GM18505 (cell line): ENCODE results near the gene FBXL15.

Experiments
- ATAC-seq: cut with Tn5 transposase; IDR thresholded peaks from one replicate; pipeline ENCODE4 v1.9.1; 2021; ENCODE audit not compliant: unreplicated experiment
- POLR2A ChIP-seq: IDR thresholded peaks from 4 replicates; pipeline ENCODE4 v1.6.1; 2011; ENCODE audit warnings: borderline replicate concordance; ENCODE audit not compliant: insufficient read depth, insufficient read length; ENCODE audit errors: extremely low read depth

The FBXL15 gene

DNA sequence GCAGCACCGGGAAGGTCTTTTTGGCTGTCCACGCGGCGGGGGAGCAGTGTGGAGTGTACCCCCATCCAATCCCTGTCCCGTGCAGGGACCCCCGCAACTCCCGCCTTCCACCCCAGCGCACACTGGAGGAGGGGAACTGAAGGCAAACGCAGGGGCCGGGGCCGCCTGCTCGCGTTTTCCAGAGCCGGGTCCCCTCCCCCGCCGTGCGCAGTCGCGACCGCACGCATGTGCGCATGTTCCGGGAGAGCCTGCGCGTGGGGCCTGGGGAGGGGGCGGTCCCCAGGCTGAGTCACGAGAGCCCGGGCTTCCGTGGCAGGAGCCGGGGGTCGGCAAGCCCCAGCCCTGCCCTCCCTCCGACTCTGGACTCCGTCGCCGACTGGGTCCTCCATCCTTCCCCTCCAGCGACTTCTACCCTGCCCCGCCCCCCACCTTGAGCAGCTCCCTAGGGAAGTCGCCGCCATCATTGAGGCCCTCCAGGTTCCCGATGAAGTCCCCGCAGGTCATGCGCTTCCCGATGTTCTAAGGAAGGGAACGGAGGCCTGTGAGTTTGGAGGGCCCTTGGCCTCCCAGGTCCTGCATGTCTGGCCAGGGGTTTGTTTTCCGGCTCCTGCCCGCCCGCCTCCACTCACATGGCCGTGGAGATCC is 10.1 kb upstream of the FBXL15 start:
- no peak for ATAC-seq
- TF ChIP-seq POLR2A, result no peak

DNA sequence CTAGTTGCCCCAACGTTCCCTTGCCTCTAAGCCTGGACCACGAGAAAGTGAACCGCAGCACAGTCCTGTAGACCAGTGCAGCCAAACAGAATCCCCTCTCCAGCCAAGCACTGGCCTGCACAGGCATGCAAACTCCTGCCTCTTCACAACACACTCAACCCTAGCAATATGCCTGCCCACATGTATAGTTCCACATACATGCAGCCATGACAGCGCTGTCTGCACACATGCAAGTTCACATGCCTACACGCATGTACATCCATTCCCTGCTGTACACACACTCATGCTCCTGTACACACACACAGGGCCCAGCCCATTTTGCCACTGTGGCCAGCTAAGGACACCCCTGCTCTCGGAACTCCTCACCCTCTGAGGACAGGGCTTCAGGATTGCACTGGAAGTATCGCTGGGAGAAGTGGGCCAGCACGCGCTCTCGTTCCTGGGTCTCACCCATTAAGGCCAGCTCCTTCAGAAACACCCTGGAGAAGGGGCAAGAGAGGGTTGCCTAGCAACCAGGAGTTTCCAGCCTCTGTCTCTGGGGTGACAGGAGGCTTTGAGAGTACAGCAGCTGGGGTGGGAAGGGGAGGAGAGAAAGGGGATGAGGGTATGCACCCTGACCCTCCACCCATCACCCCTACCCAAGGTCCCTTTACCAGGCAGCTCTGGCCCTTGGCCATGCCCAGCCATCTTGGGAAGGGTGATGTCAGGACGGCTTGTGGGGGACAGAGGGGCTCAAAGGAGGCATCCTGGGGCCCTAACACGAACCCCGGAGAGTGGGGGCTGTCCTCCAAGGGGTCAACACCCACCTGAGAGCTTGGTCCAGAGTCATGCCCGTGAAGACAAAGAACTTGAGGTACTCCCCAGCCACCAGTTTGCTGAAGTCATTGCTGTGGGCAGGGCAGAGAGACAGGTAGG is 9.0 kb upstream of the FBXL15 start:
- TF ChIP-seq POLR2A, result no peak
- ATAC-seq, result no peak

DNA sequence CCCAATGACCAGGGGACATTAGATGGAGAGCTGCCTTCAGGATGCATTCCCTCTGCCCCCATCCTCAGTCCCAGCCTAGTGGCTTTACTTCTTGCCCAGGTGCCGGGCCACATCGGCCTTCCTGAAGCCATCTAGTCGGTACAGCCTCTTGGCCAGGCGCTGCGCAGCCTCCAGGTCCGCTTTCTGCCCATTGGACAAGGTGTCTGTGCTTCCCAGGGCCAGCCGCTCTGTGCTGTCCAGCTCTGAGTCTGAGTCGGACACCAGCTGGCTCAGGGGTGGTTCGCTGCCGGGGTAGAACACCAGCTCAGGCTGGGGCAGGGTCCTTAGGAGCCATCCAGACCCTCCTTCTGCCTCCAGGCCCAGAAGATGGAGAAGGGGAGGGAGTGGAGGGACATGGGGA is 8.3 kb upstream of the FBXL15 start:
- no peak for ATAC-seq
- no peak for TF ChIP-seq POLR2A

DNA sequence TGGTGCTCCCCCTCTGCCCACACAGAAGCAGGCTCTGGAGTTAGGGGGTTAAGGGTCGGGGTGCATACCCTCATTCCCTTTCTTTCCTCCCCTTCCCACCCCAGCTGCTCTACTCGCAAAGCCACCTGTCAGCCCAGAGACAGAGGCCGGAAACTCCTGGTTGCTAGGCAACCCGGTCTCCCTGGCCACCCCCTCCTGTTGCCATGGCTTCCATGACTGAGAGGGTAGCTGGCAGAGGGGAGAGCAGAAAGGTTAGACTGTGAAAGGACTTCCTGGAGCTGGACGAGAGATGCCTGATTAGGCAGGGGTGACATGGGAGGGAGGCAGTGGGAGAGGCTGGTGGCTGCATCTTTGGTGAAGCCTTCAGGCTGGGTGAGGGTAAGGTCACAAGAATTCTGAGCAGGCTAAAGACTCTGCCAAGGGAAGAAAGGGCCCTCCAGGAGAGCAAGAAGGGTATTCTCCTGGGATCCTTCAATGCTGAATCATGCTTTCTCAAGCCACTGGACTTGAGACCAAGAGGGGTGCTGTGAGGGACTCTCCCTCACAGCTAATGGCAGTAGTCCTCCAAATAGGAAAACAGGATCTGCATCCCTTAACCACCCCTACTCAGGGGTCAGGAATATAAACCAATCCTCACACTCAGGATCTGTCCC is 7.5 kb upstream of the FBXL15 start:
- TF ChIP-seq POLR2A, result no peak

DNA sequence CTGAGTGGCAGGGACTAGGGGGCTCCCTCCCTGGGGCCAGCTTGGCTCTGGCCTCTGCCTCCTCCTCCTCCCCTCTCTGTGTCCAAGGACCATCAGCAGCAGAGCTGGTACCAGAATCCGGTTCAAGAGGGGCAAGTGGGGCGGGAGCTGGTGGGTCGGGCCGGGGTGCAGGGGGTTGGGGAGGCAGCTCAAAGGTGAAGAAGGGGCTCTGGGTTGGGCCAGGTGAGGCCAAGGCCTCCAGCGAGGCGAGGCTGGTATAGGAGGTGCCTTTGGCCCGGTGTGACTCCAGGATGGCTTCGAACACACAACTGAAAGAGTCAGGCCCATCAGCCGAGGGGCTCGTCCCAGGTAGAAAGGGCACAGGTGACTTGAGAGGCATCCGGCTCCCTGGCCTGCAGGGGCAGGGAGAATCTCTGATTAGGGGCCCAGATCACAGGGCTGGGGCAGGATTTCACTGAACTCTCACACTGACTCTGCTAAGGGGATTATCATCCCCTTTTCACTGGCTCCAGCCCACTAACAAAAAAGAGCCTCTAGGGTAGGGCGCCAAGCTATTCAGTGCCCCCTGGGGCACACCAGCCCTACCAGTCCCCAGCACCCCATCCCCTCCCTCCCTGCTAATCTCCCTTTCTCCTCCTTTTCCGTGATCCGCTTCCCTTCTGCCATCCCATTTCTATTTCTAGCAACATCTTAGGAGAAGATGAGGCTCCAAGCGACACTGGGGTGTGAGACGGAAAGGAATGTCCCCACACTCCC is 6.7 kb upstream of the FBXL15 start:
- ATAC-seq, result no peak
- TF ChIP-seq POLR2A, result no peak

More for the DNA sequence above, 7.5 kb upstream of the FBXL15 start:
- ATAC-seq, result no peak

DNA sequence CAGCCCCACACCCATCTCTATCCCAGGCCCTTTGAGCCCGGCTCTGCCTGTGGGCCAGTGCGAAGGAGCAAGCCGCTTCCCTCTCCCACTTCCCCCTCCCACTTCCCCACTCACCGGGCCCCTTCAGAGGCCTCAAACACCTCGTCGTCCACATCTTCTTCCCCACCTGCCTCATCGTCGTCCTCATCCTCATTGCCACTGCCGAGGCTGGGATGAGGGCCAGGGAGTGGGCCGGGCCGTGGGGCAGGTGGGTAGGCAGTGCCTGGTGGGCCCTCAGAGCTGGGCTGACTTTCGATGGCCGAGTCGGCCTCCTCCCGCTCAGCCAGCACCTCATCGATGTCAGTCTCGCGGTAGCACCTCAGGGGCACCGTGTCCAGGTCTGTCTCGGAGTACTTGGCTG is 5.9 kb upstream of the FBXL15 start:
- ATAC-seq, result no peak
- no peak for TF ChIP-seq POLR2A

DNA sequence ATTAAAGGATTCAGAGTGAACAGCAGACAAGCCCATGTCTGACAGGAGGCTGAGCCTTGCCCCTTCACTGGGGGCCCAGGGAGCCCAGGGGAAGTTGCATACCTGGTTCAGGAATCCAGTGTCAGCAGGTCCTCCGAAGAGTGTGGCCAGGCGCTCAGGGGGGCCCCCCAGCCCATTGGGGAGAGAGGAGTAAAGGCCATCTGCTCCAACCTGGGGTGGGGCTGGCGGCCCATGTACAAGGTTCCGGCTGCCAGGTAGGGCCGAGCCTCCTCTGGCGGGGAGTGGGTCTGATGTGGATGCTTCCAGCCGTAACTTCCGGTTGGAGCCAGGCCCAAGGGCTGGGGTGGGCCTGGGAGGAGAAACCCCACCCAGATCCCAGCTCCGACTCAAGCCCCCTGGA is 4.4 kb upstream of the FBXL15 start:
- ATAC-seq, result no peak
- no peak for TF ChIP-seq POLR2A

DNA sequence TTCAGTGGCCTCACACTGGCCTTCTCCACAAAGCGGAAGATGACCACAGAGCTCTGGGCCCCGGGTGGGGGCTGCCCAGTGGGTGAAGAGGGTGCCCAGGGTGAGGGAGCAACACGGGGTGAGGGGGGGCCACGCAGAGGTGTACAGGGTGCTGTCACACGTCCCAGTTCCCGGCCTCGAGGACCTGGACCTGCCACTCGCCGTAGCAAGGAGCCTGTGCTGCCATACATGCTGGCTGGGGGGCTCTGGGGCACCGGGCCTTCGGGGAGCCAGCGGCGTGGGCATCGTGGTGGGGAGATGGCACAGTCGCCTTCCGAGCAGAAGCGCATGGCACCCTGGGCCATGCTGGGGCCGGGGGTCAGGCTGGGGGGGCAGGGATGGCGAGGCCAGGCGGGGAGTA is 3.9 kb upstream of the FBXL15 start:
- no peak for TF ChIP-seq POLR2A

DNA sequence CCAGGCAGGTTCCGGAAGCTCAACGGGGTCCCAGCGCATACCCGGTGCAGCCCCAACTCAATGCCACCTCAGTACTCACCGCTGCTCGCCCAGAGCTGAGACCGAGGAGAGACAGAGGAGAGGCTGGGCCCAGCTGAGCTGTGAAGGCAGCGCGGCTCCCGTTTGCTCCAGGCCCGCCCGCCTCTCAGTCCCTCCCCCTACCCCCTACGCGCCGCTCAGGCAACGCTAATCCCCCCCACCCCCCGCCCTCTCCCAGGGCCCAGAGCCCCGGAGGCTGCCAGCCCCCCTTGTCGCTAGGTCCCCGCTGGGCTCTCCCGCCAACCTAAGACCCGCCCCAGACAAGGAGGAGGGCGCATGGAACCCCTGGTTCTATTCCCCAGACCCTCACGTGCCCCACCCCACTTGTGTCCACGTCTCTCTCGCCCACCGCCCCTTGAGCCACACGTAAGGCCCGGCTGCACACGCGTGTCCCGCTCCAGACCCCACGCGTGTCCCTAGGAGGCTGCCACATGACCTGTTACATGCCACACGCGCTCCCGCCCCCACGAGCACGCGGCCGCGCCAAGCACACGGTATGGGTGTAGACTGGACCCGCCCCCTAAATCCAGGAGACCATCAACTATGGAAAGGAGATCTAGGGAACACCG is 1.9 kb upstream of the FBXL15 start, which contains the start of gene PSD:
PSD (minus strand) TSS at position 164 of the 647 bp plus-strand sequence. CDS start 1,747 bp downstream, outside the sequence.
- no peak for ATAC-seq
- no peak for TF ChIP-seq POLR2A

More for the DNA sequence above, 3.9 kb upstream of the FBXL15 start:
- no peak for ATAC-seq

DNA sequence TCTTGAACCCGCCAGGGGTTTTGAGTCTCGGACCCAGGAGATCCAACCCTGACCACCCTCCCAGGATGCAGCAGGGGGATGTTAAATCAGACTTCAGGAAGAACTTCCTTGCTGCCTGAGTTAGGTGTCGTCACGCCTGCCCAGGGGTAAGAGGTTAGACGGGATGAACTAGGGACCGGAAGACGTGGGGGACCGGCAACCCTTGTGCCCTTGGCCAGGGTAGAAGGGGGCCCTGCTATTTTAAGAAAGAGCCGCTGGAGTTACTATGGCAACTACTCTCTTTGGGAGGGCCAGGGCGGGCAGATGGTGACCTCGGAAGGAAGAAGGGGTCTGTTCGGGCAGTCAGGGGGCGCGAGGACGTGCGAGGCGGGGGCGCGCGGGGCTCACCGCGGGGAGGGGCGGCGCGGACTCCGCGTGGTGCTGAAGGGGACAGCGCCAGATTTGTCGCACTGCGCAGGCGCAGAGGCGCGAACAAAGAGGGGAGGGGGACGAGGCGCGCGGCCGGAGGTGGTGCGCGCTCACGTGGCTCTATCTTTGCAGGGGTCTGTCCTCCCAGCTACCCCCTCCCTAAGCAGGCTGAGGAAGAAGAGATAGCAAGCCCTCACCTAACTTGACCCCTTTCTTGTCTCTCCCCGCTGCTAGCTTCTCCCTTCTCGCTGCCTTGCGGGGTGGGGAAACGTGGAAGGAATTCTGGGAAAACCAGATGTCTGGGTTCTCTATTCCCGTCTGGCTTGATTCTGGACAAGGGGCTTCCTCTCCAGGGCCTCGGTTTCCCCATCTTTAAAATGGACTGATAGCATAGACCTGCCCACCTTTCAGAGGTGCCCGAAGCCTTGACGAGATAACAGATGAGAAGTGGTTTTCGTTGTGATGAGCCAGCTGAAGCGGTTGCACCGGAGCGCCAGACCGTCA is 1.1 kb upstream of the FBXL15 start:
- TF ChIP-seq POLR2A, result no peak
- no peak for ATAC-seq

DNA sequence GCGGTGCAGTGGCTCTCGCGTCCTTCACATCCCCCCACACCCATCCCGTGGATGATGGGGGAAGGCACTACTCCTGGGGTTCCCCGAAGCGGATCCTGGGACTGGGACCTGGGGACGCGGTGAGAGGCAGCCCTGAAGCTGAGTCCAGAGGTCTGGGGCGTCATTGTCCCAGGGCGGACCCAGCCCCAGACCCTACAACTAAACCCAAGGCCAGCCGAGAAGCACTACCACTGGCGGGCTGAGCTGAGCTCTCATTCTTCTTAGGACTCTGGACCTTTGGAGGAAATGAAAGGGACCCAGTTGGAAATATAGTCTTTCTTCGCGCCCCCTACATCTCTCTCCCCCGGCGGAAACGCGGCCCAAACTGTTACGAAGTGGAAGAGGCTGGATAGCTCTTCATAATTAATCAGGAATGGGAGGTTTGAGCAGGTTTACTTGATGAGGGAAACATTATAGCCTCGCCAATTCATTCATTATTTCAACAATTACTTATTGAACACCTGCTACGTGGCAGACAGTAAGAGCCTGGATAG is 389 bp upstream of the FBXL15 start:
- ATAC-seq, result no peak

More for the DNA sequence above, 389 bp upstream of the FBXL15 start:
- no peak for TF ChIP-seq POLR2A
